ENCODE measurements around the gene UFC1. TPM values are rescaled to one million over a fixed set of nuclear protein-coding genes. Genes with fewer than 3 reads are reported as not detected.

Gene UFC1
- total RNA-seq, 1 donor from 2014 or later, result 138 TPM

DNA sequence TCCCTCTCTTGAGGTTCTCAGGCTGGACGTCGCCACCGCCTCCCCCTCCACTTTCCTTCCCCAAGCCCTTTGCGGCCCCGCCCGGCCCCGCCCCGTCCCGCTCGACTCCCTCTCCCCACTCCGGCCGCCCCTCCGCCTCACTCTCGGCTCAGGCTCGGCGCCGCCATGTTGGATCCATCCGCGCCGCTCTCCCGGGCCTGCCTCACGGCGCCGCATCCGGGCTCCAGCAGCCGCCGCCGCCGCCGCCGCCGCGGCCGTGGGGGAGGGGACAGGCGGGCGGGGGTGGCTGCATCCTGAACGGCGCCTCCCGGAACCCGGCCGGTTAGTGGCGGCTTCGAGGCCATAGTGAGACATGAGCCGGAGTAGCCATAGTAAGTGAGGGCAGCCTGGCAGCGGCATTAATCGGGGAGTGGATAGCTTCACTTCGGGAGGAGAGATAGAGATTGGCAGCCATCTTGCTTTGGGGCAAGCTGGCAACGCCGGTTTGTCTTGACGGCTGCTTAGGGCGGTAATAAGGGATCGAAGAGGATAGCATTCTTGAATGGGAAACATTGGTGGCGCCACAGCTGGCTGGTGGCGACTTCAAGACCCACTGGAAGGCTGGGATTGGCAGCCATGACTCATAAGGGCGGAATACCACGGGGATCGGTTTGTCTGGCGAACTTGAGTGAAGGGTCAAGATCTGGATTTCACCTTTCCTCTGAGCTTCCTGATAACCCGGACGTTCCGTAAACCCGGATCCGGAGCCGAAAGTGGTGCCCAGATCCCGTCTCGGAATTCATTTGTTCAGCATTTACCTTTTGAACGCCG lies 21.2 kb upstream of the UFC1 start, which contains the start of gene DEDD:
DEDD (minus strand) TSS at position 258 of the 810 bp plus-strand sequence. CDS start 8,205 bp downstream, outside the sequence.
- FAIRE-seq, result no peak

GRCh38 chr1:161133220-161133740 lies 20.5 kb upstream of the UFC1 start:
- DNase-seq (ENCODE audit: low spot score in 2 of 2) (no peak), FAIRE-seq (no peak)

More for the DNA sequence above, 21.2 kb upstream of the UFC1 start, which contains the start of gene DEDD:
- peak; percentile 91 to 95 for DNase-seq (ENCODE audit: low spot score in 2 of 2)

- DNase-seq (ENCODE audit: low spot score in 2 of 2) (no peak), FAIRE-seq (no peak)
Observed at GRCh38 chr1:161137881-161138280, 15.9 kb upstream of the UFC1 start.

- FAIRE-seq (no peak), DNase-seq (ENCODE audit: low spot score in 2 of 2) (no peak)
Observed at GRCh38 chr1:161138431-161138830, 15.3 kb upstream of the UFC1 start.

DNA sequence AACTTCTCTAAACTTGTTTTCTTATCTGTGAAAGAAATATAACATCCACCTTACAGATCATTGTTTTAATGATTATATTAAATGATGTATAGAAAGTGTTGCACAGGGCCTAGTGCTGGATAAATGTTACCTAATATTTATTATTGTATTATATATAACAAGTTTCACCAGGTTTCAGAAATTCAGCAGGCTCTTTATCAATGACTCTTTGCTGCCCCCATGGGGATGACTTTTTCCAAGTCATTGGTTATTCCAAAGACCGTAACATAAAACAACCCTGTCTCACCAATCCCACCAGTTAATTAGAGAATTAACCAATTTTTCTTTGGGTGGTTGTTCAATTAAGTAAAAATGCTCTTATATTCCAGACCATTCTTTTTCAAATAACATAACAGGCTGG lies 14.0 kb upstream of the UFC1 start:
- FAIRE-seq, result no peak
- no peak for DNase-seq (ENCODE audit: low spot score in 2 of 2)

DNA sequence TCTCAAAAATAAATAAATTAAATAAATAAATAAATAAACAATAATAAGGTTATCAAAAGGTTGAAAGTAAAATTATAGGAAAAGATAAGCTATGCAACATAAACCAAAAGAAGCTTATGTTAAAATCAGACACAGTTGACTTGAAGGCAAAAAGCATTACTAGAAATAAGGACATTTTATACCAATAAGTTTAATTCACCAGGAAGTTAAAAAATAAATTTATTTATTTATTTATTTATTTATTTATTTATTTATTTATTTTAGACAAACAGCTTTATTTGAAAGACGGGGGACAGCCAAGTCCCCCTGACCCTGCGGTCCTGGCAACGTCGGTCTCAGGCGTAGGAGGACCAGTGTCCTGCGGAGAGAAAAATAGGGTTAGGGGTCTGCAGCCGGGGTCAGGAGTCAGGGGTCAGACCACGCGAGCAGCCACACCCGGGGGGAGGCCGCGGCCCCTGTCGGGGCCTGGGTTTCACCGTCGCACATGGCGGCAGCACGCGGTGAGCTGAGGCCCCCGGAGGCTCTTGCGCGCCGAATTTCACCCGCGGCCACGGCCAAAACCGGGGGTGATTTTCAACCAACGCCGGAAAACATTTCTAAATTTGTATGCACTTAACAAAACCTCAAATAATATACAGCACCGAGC lies 12.9 kb upstream of the UFC1 start:
- DNase-seq (ENCODE audit: low spot score in 2 of 2), result no peak
- FAIRE-seq, result no peak

GRCh38 chr1:161145832-161146231 lies 7.9 kb upstream of the UFC1 start:
- DNase-seq (ENCODE audit: low spot score in 2 of 2) (no peak), FAIRE-seq (no peak)

DNA sequence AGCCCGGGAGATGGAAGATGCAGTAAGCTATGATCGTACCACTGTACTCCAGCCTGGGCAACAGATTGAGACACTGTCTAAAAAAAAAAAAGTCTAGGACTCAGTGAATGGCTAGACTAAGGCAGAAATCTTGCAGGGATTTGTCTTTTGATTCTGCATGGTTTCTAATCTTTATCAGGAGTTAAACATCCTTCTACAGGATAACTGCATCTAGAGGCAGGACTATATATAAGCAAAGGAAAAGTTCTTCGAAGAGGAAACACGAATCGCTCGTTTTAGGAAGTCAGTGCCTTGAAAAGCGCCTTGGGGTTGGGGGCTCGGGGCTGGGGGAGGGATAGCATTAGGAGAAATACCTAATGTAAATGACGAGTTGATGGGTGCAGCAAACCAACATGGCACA lies 602 bp upstream of the UFC1 start:
- DNase-seq (ENCODE audit: low spot score in 2 of 2), result no peak
- FAIRE-seq, result no peak

DNA sequence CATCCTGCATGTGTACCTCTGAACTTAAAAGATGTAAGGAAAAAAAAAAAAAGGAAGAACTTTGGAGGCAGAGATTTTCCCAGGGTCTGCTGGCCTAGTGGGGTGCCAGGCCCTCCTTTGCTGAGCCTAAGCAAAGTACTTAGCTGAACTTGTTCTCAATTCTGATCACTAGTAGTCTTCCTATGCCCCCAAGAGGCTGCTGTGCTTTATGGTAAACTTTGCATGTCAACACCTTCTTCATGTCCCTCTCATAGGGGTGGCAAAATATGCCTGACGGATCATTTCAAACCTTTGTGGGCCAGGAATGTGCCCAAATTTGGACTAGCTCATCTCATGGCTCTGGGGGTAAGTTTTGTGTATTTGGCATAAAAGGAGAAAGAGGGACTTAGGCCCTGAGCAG lies 4.1 kb downstream of the UFC1 start:
- FAIRE-seq (no peak), DNase-seq (ENCODE audit: low spot score in 2 of 2) (no peak)

DNA sequence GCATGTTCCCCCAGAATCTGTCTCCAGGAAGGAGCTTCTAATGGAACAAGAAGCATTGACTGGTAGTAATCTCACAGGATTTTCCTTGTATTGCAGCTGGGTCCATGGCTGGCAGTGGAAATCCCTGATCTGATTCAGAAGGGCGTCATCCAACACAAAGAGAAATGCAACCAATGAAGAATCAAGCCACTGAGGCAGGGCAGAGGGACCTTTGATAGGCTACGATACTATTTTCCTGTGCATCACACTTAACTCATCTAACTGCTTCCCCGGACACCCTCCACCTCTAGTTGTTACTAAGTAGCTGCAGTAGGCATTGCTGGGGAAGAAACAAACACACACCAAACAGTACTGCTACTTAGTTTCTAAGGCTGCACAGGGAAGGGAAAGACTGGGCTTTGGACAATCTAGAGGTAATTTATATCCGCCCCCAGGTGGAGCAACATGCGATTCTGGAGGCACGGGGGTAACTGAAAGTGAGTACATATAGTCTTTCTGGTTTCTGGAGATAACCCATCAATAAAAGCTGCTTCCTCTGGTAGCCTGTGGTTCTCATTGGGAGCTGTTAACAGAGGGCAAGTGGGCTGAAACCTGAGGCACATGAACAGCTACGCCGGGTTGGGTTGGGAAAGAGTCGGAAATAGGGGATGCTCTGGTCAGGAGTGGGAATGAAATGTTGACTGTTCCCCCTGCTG lies 4.7 kb downstream of the UFC1 start:
- FAIRE-seq, result no peak

DNA sequence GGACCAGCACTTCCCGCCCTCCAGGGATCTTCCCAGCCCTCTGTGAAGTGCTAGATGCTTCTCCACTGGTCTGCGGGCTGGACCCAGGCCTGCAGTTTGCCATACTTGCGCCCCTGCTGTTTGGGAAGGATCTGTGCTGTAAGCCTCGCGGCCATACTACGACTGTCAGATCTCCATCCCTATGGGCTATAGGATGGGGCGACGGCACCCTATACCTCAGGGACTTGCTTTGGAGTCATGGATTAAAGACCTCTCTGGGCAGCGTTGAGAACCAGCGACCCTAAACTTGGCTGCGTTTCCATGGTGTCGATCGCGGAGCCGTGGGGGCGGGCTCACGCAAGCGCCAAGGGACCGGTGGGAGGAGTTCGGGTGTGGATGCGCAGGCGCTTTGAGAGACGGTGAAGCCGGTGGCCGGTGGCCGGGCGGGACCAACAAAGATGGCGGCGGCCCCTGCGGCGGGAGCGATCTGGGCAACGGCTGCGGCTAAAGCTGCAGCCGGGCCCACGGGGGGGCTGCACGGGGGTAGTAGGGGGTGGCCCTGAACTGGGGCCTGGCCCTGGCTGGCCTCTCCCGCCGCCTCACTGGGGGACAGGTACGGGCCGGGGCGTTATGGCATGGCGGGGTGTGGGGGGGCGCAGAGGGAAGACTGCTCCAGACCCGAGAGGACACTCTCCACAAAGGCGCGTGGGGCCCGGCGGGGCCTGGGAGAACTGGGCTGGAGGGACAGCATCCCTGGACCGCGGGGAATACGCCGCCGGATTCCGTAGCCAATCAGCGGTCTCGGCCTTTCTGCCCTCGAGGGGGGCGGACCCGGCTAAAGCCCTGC lies 5.5 kb downstream of the UFC1 start, which contains the start of gene USP21:
USP21 (plus strand) TSS at position 414 of the 826 bp plus-strand sequence. CDS start 1,141 bp downstream, outside the sequence.
- peak; percentile 90 to 95 for DNase-seq (ENCODE audit: low spot score in 2 of 2)
- no peak for FAIRE-seq

More for the DNA sequence above, 4.7 kb downstream of the UFC1 start:
- no peak for DNase-seq (ENCODE audit: low spot score in 2 of 2)

GRCh38 chr1:161159913-161160243 lies 6.1 kb downstream of the UFC1 start:
- FAIRE-seq, result no peak
- DNase-seq (ENCODE audit: low spot score in 2 of 2), result no peak

DNA sequence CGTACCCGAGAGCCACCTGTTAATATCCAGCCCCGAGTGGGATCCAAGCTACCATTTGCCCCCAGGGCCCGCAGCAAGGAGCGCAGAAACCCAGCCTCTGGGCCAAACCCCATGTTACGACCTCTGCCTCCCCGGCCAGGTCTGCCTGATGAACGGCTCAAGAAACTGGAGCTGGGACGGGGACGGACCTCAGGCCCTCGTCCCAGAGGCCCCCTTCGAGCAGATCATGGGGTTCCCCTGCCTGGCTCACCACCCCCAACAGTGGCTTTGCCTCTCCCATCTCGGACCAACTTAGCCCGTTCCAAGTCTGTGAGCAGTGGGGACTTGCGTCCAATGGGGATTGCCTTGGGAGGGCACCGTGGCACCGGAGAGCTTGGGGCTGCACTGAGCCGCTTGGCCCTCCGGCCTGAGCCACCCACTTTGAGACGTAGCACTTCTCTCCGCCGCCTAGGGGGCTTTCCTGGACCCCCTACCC lies 6.9 kb downstream of the UFC1 start:
- FAIRE-seq (no peak), DNase-seq (ENCODE audit: low spot score in 2 of 2) (no peak)

DNA sequence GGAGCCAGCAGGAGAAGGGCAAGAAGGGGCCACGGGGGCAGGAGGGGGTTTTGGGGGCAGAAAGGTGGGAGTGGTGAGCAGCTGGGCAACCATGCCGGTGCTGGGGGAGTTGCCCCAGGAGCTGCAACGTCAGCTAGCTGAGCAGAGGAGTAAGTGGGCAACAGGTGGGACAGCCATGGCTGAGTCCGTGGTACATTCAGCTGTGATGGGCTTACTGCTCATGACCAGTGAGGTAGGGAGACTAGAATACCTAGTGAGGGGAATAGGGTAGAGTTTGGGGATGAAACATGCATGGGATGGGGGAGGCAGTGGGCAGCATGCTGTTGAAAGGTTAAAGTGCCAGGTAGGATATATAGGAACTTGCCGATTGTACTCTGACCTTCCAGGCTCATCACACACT lies 7.9 kb downstream of the UFC1 start:
- no peak for DNase-seq (ENCODE audit: low spot score in 2 of 2)
- FAIRE-seq, result no peak

DNA sequence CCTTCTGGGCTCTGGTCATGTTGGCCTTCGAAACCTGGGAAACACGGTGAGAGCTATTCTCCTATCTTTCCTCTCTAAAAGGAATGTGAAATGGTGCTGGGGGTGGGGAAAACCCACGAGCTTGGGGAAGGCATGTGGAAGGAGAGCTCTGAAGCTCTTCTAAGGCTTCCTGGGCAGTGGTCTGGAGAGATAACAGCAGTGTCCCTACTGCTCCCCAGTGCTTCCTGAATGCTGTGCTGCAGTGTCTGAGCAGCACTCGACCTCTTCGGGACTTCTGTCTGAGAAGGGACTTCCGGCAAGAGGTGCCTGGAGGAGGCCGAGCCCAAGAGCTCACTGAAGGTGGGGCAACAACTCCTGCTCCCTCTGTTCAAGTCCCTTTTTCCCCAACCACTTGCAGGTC lies 8.3 kb downstream of the UFC1 start:
- FAIRE-seq, result no peak
- DNase-seq (ENCODE audit: low spot score in 2 of 2), result no peak

- DNase-seq (ENCODE audit: low spot score in 2 of 2) (no peak), FAIRE-seq (no peak)
Observed at GRCh38 chr1:161162806-161163205, 9.0 kb downstream of the UFC1 start.

- no peak for DNase-seq (ENCODE audit: low spot score in 2 of 2)
- no peak for FAIRE-seq
Observed at GRCh38 chr1:161163793-161164192, 10.0 kb downstream of the UFC1 start.

DNA sequence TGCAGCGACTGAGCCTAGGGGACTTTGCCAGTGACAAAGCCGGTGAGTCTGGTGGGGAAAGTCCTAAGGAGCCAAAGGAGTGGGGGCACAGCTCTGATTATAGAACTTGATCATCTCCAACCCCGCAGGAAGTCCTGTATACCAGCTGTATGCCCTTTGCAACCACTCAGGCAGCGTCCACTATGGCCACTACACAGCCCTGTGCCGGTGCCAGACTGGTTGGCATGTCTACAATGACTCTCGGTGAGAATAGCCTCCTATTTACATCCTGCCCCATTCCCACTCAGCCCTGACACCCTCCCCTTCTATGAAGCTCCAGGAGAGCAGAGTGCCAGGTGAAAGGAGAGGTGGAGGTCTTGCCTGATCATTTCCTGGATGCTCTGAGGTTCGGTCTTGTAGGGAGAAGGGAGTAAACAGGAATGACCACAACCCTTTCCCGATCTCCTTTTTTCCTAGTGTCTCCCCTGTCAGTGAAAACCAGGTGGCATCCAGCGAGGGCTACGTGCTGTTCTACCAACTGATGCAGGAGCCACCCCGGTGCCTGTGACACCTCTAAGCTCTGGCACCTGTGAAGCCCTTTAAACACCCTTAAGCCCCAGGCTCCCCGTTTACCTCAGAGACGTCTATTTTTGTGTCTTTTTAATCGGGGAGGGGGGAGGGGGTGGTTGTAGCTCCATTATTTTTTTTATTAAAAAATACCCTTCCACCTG lies 11.3 kb downstream of the UFC1 start:
- DNase-seq (ENCODE audit: low spot score in 2 of 2), result no peak

More for the DNA sequence above, 11.3 kb downstream of the UFC1 start:
- FAIRE-seq, result no peak
